Fibroblast of the aortic adventitia (primary cell): ENCODE results near the gene ARHGAP15. TPM values are rescaled to one million over a fixed set of nuclear protein-coding genes. Genes with fewer than 3 reads are reported as not detected.

ENCODE experiments used
- DNase-seq: peaks from one replicate; pipeline ENCODE4 v3.0.0-alpha.2; 2010; ENCODE audit warnings: low read depth
- H3K4me3 ChIP-seq: 2 replicates; pipeline ENCODE4 v1.5.1; 2011; ENCODE audit warnings: low read depth, mild to moderate bottlenecking, control low read depth, low read length, moderate library complexity
- small RNA-seq: library from RNA; depleted of rRNA; stranded (forward); fragments of <200 nt; gene quantifications from one replicate; pipeline ENCODE3, GENCODE V24; 2012
- total RNA-seq: library from RNA; depleted of rRNA; stranded (reverse); fragments of >200 nt; gene quantifications from 2 replicates; pipeline ENCODE4 v1.2.3, GENCODE V29; 2012; ENCODE audit warnings: low replicate concordance
- TF ChIP-seq, protein P1 (sequence below): IDR thresholded peaks from 2 replicates; pipeline ENCODE4 v1.5.1; 2011; ENCODE audit warnings: mild to moderate bottlenecking, low read length, control low read depth, inconsistent platforms; ENCODE audit not compliant: insufficient read depth

The ARHGAP15 gene
- total RNA-seq, 1 donor = not detected

DNA sequence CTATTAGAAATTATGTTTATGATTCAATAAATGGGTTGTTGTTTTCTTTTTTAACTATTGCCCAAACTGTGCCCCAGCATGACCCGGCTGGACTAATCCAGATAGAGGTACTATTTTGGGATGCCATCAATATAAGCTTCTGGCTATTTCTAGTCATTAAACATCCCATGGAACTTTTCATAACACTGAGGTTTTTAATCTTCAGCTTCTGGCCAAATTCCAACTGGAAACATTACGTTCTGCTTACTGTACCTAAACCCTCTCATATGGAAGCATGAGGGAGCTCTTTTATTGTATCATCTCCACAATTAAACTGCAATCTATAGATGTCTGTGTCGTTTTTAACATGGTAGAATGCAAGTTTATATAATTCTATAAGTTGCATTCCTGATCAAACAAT lies 674.7 kb downstream of the ARHGAP15 start:
- no peak overlapping the region for H3K4me3 ChIP-seq
- TF ChIP-seq, protein P1, sequence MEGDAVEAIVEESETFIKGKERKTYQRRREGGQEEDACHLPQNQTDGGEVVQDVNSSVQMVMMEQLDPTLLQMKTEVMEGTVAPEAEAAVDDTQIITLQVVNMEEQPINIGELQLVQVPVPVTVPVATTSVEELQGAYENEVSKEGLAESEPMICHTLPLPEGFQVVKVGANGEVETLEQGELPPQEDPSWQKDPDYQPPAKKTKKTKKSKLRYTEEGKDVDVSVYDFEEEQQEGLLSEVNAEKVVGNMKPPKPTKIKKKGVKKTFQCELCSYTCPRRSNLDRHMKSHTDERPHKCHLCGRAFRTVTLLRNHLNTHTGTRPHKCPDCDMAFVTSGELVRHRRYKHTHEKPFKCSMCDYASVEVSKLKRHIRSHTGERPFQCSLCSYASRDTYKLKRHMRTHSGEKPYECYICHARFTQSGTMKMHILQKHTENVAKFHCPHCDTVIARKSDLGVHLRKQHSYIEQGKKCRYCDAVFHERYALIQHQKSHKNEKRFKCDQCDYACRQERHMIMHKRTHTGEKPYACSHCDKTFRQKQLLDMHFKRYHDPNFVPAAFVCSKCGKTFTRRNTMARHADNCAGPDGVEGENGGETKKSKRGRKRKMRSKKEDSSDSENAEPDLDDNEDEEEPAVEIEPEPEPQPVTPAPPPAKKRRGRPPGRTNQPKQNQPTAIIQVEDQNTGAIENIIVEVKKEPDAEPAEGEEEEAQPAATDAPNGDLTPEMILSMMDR = no peak
- DNase-seq = no peak

- DNase-seq = no peak
- H3K4me3 ChIP-seq = no peak overlapping the region
- TF ChIP-seq, protein P1 = no peak
Measured at GRCh38 chr2:143805666-143806065, 676.4 kb downstream of the ARHGAP15 start.

- TF ChIP-seq, protein P1 = no peak
- no peak for DNase-seq
Measured at GRCh38 chr2:143807192-143807591, 678.0 kb downstream of the ARHGAP15 start.

GRCh38 chr2:143807671-143808070 lies 678.5 kb downstream of the ARHGAP15 start:
- TF ChIP-seq, protein P1 = no peak
- DNase-seq = no peak
- no peak overlapping the region for H3K4me3 ChIP-seq

More at GRCh38 chr2:143807192-143807591, 678.0 kb downstream of the ARHGAP15 start:
- H3K4me3 ChIP-seq = no peak overlapping the region

GRCh38 chr2:143808166-143808565 lies 678.9 kb downstream of the ARHGAP15 start:
- TF ChIP-seq, protein P1 = no peak
- DNase-seq = no peak
- no peak overlapping the region for H3K4me3 ChIP-seq

- TF ChIP-seq, protein P1 = no peak
- no peak overlapping the region for H3K4me3 ChIP-seq
- no peak for DNase-seq
Measured at GRCh38 chr2:143815082-143815481, 685.9 kb downstream of the ARHGAP15 start.

DNA sequence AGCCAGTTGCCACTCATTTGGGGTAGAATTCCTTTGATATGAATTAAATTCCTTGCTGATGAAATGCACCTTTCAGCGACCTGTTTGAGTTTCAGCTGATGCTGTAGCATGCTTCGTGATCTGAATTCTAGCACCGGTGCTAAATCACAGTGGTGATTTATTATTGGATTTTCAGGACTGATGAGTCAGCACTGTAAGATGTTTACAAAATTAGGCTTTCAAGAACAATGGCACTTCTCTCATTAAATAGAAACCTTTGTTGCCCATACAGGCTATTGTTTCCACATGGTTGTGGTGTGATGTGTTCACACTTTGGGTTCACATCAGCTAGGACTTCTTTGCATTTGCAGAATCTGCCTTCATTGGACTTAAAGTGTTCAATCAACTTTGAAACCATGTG lies 687.7 kb downstream of the ARHGAP15 start:
- DNase-seq = no peak
- H3K4me3 ChIP-seq = no peak overlapping the region
- TF ChIP-seq, protein P1 = no peak

Small RNA genes lying within 50 kb of the gene (small RNA-seq; reads per million reads assigned to genes)
- gene MTND4LP12 = not detected
